Measurements from ENCODE around the gene RPL11. TPM values are rescaled to one million over a fixed set of nuclear protein-coding genes. Genes with fewer than 3 reads are reported as not detected.

Gene RPL11
- total RNA-seq (2021; fragmentation: NEBNext Ultra II Directional; extraction: Animal tissue kit (Norgen Biotek cat#: 25700)) (1,426 and 1,499 TPM in 2 replicates), polyA plus RNA-seq (2011; rRNA removed) (760 and 1,192 TPM in 2 replicates), polyA minus RNA-seq (2011; rRNA and poly(A)+ RNA removed) (465 and 598 TPM in 2 replicates)
- 1,814 TPM for polyA plus RNA-seq (2011; cell fraction: cytosol; rRNA removed)
- 646 TPM for polyA plus RNA-seq (2011; cell fraction: nucleus; rRNA removed)
- polyA plus RNA-seq (2012, experiment 1 of 2) = 3,433 to 4,890 TPM (median 3,853 TPM) in 4 replicates
- polyA plus RNA-seq (2012, experiment 2 of 2) = 1,251 TPM
- polyA plus RNA-seq (2013, experiment 1 of 2) = 2,145 TPM
- polyA plus RNA-seq (2013, experiment 2 of 2) = 2,259 TPM
- polyA minus RNA-seq (2011; cell fraction: cytosol; rRNA and poly(A)+ RNA removed) = 496 TPM
- 375 TPM for polyA minus RNA-seq (2011; cell fraction: nucleus; rRNA and poly(A)+ RNA removed)
- long read RNA-seq, experiment 1, transcript RPL11-206 (6 exons, 1,017 nt) = minor isoform, 19 of 1,642 reads
- long read RNA-seq, experiment 1, transcript RPL11-203 (5 exons, 879 nt) = major isoform, 1,413 of 1,642 reads
- long read RNA-seq, experiment 1, transcript RPL11-205 (4 exons, 539 nt) = minor isoform, 11 of 1,642 reads
- long read RNA-seq, experiment 1, partial matches to known transcripts = 147 of 1,642 reads
- long read RNA-seq, experiment 1, other reads (novel, unspliced or antisense) = 49 of 1,642 reads
- long read RNA-seq, experiment 2, transcript RPL11-204 (6 exons, 823 nt) = minor isoform, 8 of 49 reads
- long read RNA-seq, experiment 2, transcript RPL11-202 (5 exons, 1,600 nt) = major isoform, 12 of 49 reads
- long read RNA-seq, experiment 2, transcript RPL11-203 (5 exons, 879 nt) = major isoform, 12 of 49 reads
- long read RNA-seq, experiment 2, partial matches to known transcripts = 6 of 49 reads
- long read RNA-seq, experiment 2, other reads (novel, unspliced or antisense) = 7 of 49 reads

GRCh38 chr1:23691499-23692307 is at the start of gene RPL11:
Gene RPL11, plus strand, starts transcription at chr1:23691806. Its CDS starts 18 bp downstream, at chr1:23691824.
- CTCF ChIA-PET (ENCODE audit: partially characterized antibody) = interaction anchor here (0.6 to 2.5 kb wide), 38 partner anchors 8 to 398 kb away, joined by 3 to 11 read pairs (median 4); partner anchors contain the start of gene ELOA
- WGBS, 2 experiments (ENCODE audit: extremely low coverage in 1 of 2, insufficient coverage in 1 of 2, insufficient read length in 1 of 2, insufficient replicate concordance in 2 of 2, low coverage in 1 of 2, low lambda C conversion rate in 2 of 2, missing lambda C conversion rate in 1 of 2) = 4% methylated on average over 45 of the region's 45 CpGs; no CpG with 5 or more reads in 1 of the 2 experiments
- Histone ChIP-seq H3K79me1 (ENCODE audit: low read depth, low read length) (peaks cover 8% of the 10 kb centered on the region), H3K56ac (replicated peaks; ENCODE audit: insufficient read length, low read depth, low read length) (peak within 1 kb of the TSS; percentile 49), H3K14ac (ENCODE audit: insufficient read length) (no peak within 1 kb of the TSS), H3K4ac (replicated peaks; ENCODE audit: insufficient read length, low read depth, low read length) (peak within 1 kb of the TSS; percentile 45), H3K4me2 (ENCODE audit: insufficient read depth in 1 of 2, low read depth in 2 of 2, low read length in 2 of 2) (peak within 1 kb of the TSS; percentile 87 to 99), H3K18ac (ENCODE audit: extremely low read depth, low read length) (peak within 1 kb of the TSS; percentile 93), H4K5ac (ENCODE audit: insufficient read length, low read depth, low read length) (peak within 1 kb of the TSS; percentile 88), H2BK15ac (ENCODE audit: low read length) (no peak within 1 kb of the TSS), H3K27ac (ENCODE audit: low read depth, low read length) (peak within 1 kb of the TSS; percentile 93), H2AFZ (ENCODE audit: low read length) (peak within 1 kb of the TSS; percentile 92), H4K20me1 (replicated peaks in 1 of 2; ENCODE audit: control insufficient read depth in 1 of 2, insufficient read depth in 2 of 2, low read length in 2 of 2) (peaks cover 30 to 31% of the 10 kb centered on the region in 2 experiments), H3K9me3 (ENCODE audit: insufficient read depth in 2 of 2, low read depth in 1 of 2, low read length in 1 of 2) (peaks cover 0 to 8% of the 10 kb centered on the region in 2 experiments; a peak in 1 of 4 replicates), H3K9ac (replicated peaks in 1 of 4; ENCODE audit: extremely low read depth in 1 of 4, low read depth in 3 of 4, low read length in 3 of 4) (peak within 1 kb of the TSS; percentile 87 to 99 (median 98)), H3K23ac (ENCODE audit: insufficient read length) (no peak within 1 kb of the TSS), H3K27me3 (replicated peaks in 1 of 4; ENCODE audit: control insufficient read depth in 3 of 4, extremely low read depth in 1 of 4, insufficient read depth in 3 of 4, low read length in 3 of 4) (no peaks in the 10 kb centered on the region), H3K4me3 (ENCODE audit: extremely low read depth in 1 of 4, insufficient read depth in 2 of 4, low read depth in 3 of 4, low read length in 4 of 4) (peak within 1 kb of the TSS; percentile 82 to 100 (median 92)), H3K23me2 (ENCODE audit: low read depth, low read length) (peaks cover 11% of the 10 kb centered on the region; the same call in 1 of the 2 replicates), H2BK5ac (ENCODE audit: low read depth, low read length) (peak within 1 kb of the TSS; percentile 98), H3K4me1 (replicated peaks in 1 of 4; ENCODE audit: control insufficient read depth in 3 of 4, insufficient read depth in 4 of 4, low read length in 3 of 4) (peaks cover 0 to 13% (median 6%) of the 10 kb centered on the region in 4 experiments; a peak in 4 of 7 replicates), H2AK5ac (ENCODE audit: low read depth, low read length) (peak within 1 kb of the TSS; percentile 34), H3K36me3 (ENCODE audit: control insufficient read depth in 2 of 4, insufficient read depth in 4 of 4, low read length in 3 of 4) (peaks cover 29 to 45% (median 41%) of the 10 kb centered on the region in 4 experiments), H4K8ac (ENCODE audit: extremely low read depth, insufficient read depth, low read length) (peak within 1 kb of the TSS; percentile 99; the same call in 1 of the 2 replicates), H3K79me2 (ENCODE audit: control insufficient read depth in 1 of 2, insufficient read depth in 2 of 2, low read length in 2 of 2) (peaks cover 42 to 52% of the 10 kb centered on the region in 2 experiments), H2BK20ac (ENCODE audit: low read length) (no peak within 1 kb of the TSS), H2BK12ac (ENCODE audit: low read depth, low read length) (peak within 1 kb of the TSS; percentile 87; the same call in 1 of the 2 replicates), H4K91ac (replicated peaks; ENCODE audit: insufficient read length, low read length) (peak within 1 kb of the TSS; percentile 81), H2BK120ac (replicated peaks; ENCODE audit: low read depth, low read length) (no peak within 1 kb of the TSS)
- DNase-seq (ENCODE audit: low read depth in 1 of 2, low spot score in 2 of 2) = peak; percentile 84 to 88
- FAIRE-seq = peak; percentile 28
- POLR2A ChIA-PET (ENCODE audit: partially characterized antibody) = interaction anchor here (0.5 to 12.3 kb wide), 56 partner anchors 12 to 673 kb away, joined by 3 to 190 read pairs (median 6); partner anchors contain the start of genes E2F2, ELOA, HNRNPR and ID3
- peak; percentile 78; the same call in 1 of the 2 replicates for TF ChIP-seq SP1 (IDR thresholded peaks at IDR 0.05; ENCODE audit: low read depth, low read length)
- TF ChIP-seq POLR2A (IDR thresholded peaks at IDR 0.05; ENCODE audit: control extremely low read depth in 1 of 2, low read depth in 2 of 2, low read length in 2 of 2) = peak; percentile 97 to 99
- TF ChIP-seq SP4 (IDR thresholded peaks at IDR 0.05; ENCODE audit: low read length) = peak; percentile 84
- peak; percentile 11; the same call in 1 of the 2 replicates for TF ChIP-seq USF2 (IDR thresholded peaks at IDR 0.05; ENCODE audit: low read length)
- TF ChIP-seq RAD21 (IDR thresholded peaks at IDR 0.05 in 1 of 2, conservative IDR thresholded peaks at IDR 0.05 in 1 of 2; ENCODE audit: low read depth in 2 of 2, low read length in 2 of 2) = no peak

All from H1 (cell line).